Measurements from ENCODE around the gene JHY. TPM values are rescaled to one million over a fixed set of nuclear protein-coding genes. Genes with fewer than 3 reads are reported as not detected.

The JHY gene
- total RNA-seq, 1 experiment from 2014 or later: 0.79 TPM

GRCh38 chr11:122978299-122978620 is 95.7 kb downstream of the JHY start:
- H3K18ac ChIP-seq (ENCODE audit: insufficient read length, low read depth, low read length): no peak overlapping the region
- peak overlapping the region; percentile 19 for H3K4me2 ChIP-seq (ENCODE audit: insufficient read depth, insufficient read length, low read length)
- no peak overlapping the region for H2AFZ ChIP-seq (ENCODE audit: low read length)
- H2BK120ac ChIP-seq (ENCODE audit: low read depth, low read length, poor library complexity, severe bottlenecking): no peak overlapping the region
- H3K23me2 ChIP-seq (ENCODE audit: insufficient read length, low read depth, low read length, poor library complexity, severe bottlenecking): peaks cover 12% of the 10 kb centered on the region
- no peaks in the 10 kb centered on the region for H3K79me1 ChIP-seq (ENCODE audit: insufficient read depth, low read depth, low read length, poor library complexity, severe bottlenecking)
- H4K5ac ChIP-seq (ENCODE audit: insufficient read length, low read depth, low read length): no peak overlapping the region
- no peak overlapping the region for H2BK12ac ChIP-seq (ENCODE audit: insufficient read length, low read depth, low read length)
- H3K27ac Mint-ChIP-seq: no peak overlapping the region
- peak; percentile 32 for DNase-seq
- peak overlapping the region in 1 of 2 experiments; percentile 83; a peak in 3 of 5 replicates for H3K4me3 Mint-ChIP-seq
- no peaks in the 10 kb centered on the region for H3K79me2 ChIP-seq (ENCODE audit: insufficient read depth, low read length)
- no peak overlapping the region for H4K91ac ChIP-seq (ENCODE audit: insufficient read length, low read depth, low read length)
- no peaks in the 10 kb centered on the region; a peak in 1 of 7 replicates for H3K36me3 Mint-ChIP-seq (ENCODE audit: insufficient read depth in 1 of 3, low read depth in 3 of 3)
- H2BK20ac ChIP-seq (ENCODE audit: low read depth, low read length, poor library complexity, severe bottlenecking): no peak overlapping the region
- H3K4ac ChIP-seq (ENCODE audit: low read depth, low read length): no peak overlapping the region
- no peak overlapping the region for H2BK15ac ChIP-seq (ENCODE audit: low read depth, low read length)
- H3K9me3 Mint-ChIP-seq: peaks cover 5 to 10% of the 10 kb centered on the region in 2 experiments
- H3K4me1 ChIP-seq (ENCODE audit: insufficient read depth, low read length): no peaks in the 10 kb centered on the region; the same call in 1 of the 2 replicates
- no peak overlapping the region for H2BK5ac ChIP-seq (ENCODE audit: insufficient read length, low read length)
- H3K4me1 Mint-ChIP-seq: peaks cover 41 to 52% of the 10 kb centered on the region in 2 experiments
- H3K9ac ChIP-seq (ENCODE audit: extremely low read depth, insufficient read length, low read length): no peak overlapping the region
- WGBS (ENCODE audit: extremely low coverage, insufficient read length, low lambda C conversion rate): no CpG with 5 or more reads among the region's 7 CpGs
- H3K27ac ChIP-seq (ENCODE audit: insufficient read length, low read depth, low read length): no peak overlapping the region
- no peak overlapping the region for H3T11ph ChIP-seq (ENCODE audit: low read length)
- H3K27me3 Mint-ChIP-seq (ENCODE audit: low read depth): peaks cover 100% of the 10 kb centered on the region
- TF ChIP-seq, protein P1, sequence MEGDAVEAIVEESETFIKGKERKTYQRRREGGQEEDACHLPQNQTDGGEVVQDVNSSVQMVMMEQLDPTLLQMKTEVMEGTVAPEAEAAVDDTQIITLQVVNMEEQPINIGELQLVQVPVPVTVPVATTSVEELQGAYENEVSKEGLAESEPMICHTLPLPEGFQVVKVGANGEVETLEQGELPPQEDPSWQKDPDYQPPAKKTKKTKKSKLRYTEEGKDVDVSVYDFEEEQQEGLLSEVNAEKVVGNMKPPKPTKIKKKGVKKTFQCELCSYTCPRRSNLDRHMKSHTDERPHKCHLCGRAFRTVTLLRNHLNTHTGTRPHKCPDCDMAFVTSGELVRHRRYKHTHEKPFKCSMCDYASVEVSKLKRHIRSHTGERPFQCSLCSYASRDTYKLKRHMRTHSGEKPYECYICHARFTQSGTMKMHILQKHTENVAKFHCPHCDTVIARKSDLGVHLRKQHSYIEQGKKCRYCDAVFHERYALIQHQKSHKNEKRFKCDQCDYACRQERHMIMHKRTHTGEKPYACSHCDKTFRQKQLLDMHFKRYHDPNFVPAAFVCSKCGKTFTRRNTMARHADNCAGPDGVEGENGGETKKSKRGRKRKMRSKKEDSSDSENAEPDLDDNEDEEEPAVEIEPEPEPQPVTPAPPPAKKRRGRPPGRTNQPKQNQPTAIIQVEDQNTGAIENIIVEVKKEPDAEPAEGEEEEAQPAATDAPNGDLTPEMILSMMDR (conservative IDR thresholded peaks at IDR 0.05): no peak
- no peaks in the 10 kb centered on the region for H3K9me3 ChIP-seq (ENCODE audit: control insufficient read depth, low read depth, low read length)
- no peak overlapping the region for H4K8ac ChIP-seq (replicated peaks; ENCODE audit: insufficient read length, low read depth, low read length)
- no peak overlapping the region for H3K23ac ChIP-seq (ENCODE audit: insufficient read length, low read depth, low read length)
- H2AK5ac ChIP-seq (ENCODE audit: insufficient read length, low read length): no peak overlapping the region
- no peaks in the 10 kb centered on the region for H4K20me1 ChIP-seq (ENCODE audit: control insufficient read depth, insufficient read depth, insufficient read length)
- H3K56ac ChIP-seq (ENCODE audit: insufficient read length, low read depth, low read length): no peak overlapping the region
- H3K27me3 ChIP-seq (ENCODE audit: insufficient read depth, low read length): peaks cover 91% of the 10 kb centered on the region
- H3K14ac ChIP-seq (ENCODE audit: insufficient read depth, low read length): no peak overlapping the region
